B cell (primary cell): ENCODE data around the gene SIRPB2. TPM values are rescaled to one million over a fixed set of nuclear protein-coding genes. Genes with fewer than 3 reads are reported as not detected.

ENCODE experiments used
- ATAC-seq: fragments of 200-7000 bp; cut with Tn5 transposase; one replicate; pipeline ENCODE4 v1.10.0; 2021; ENCODE audit warnings: low read depth, mild to moderate bottlenecking, moderate number of reproducible peaks, moderate library complexity
- CTCF ChIA-PET: fragments of 350-600 bp; sonication (Branson Sonifier 250); formaldehyde crosslinking; loops from one replicate; lab custom pipeline; 2021; ENCODE audit warnings: antibody characterized with exemption, inconsistent platforms; lab: Charles Lee
- POLR2A ChIA-PET: fragments of 350-600 bp; sonication (Branson Sonifier 250); formaldehyde crosslinking; loops from one replicate; lab custom pipeline; 2021; ENCODE audit warnings: antibody characterized with exemption; lab: Charles Lee
- DNase-seq: peaks from one replicate; pipeline ENCODE4 v3.0.0; 2013
- H2AFZ ChIP-seq: 2 replicates; pipeline ENCODE4 v1.6.1; 2012; ENCODE audit warnings: mild to moderate bottlenecking, low read depth, low read length; ENCODE audit not compliant: insufficient read depth, poor library complexity, severe bottlenecking
- H3K27ac ChIP-seq, 2 donors: 1 replicate in 1 of 2; 2 replicates in 1 of 2; pipeline ENCODE4 v1.5.1; 2012 to 2013; ENCODE audit warnings: low read length in 2 of 2, mild to moderate bottlenecking in 2 of 2, moderate library complexity in 1 of 2
- H3K27me3 ChIP-seq, 4 experiments: fragments of 200-600 bp in 1 of 4; sonication (generic) in 1 of 4; replicated peaks in 1 of 4; 1 replicate in 2 of 4; 2 replicates in 2 of 4; pipeline versions ENCODE4 v1.6.1 to v1.7.0; 2013 to 2016; ENCODE audit warnings: low read length in 3 of 4, mild to moderate bottlenecking in 2 of 4, mixed read lengths in 1 of 4, moderate library complexity in 1 of 4; ENCODE audit not compliant: insufficient read depth in 4 of 4, control insufficient read depth in 3 of 4; ENCODE audit errors: control extremely low read depth in 1 of 4
- H3K36me3 ChIP-seq, 2 experiments: replicated peaks in 1 of 2; 1 replicate in 1 of 2; 2 replicates in 1 of 2; pipeline versions ENCODE4 v1.6.1 to v1.7.1; 2013; ENCODE audit warnings: low read length in 1 of 2; ENCODE audit not compliant: insufficient read depth in 2 of 2, control insufficient read depth in 1 of 2; ENCODE audit errors: control extremely low read depth in 1 of 2, extremely low read depth in 1 of 2
- H3K4me1 ChIP-seq, 2 donors: fragments of 200-600 bp in 1 of 2; sonication (generic) in 1 of 2; 1 replicate in 1 of 2; 2 replicates in 1 of 2; pipeline versions ENCODE4 v1.5.1 to v1.6.1; 2013 to 2017; ENCODE audit warnings: low read length in 2 of 2; ENCODE audit not compliant: control insufficient read depth in 2 of 2, insufficient read depth in 2 of 2
- H3K4me2 ChIP-seq: replicated peaks from 2 replicates; pipeline ENCODE3; 2012; ENCODE audit warnings: mild to moderate bottlenecking, low read depth, low read length; ENCODE audit not compliant: poor library complexity, severe bottlenecking
- H3K4me3 ChIP-seq, 5 experiments: fragments of 200-600 bp in 1 of 5; sonication (generic) in 1 of 5; 1 replicate in 3 of 5; 2 replicates in 2 of 5; pipeline versions ENCODE4 v1.5.1 to v1.7.0; 2011 to 2016; ENCODE audit warnings: low read length in 4 of 5, mild to moderate bottlenecking in 4 of 5, low read depth in 2 of 5, control low read depth in 1 of 5, moderate library complexity in 1 of 5; ENCODE audit not compliant: insufficient read depth in 1 of 5; ENCODE audit errors: control extremely low read depth in 1 of 5, extremely low read depth in 1 of 5
- H3K79me2 ChIP-seq: fragments of 200-600 bp; sonication (generic); one replicate; pipeline ENCODE4 v1.6.0; 2016; ENCODE audit warnings: low read length; ENCODE audit not compliant: control insufficient read depth, insufficient read depth
- H3K9ac ChIP-seq: fragments of 200-600 bp; sonication (generic); 2 replicates; pipeline ENCODE4 v1.6.1; 2017; ENCODE audit warnings: mild to moderate bottlenecking, low read length, moderate library complexity
- H3K9me3 ChIP-seq, 3 donors: one replicate each; pipeline versions ENCODE4 v1.6.1 to v1.7.1; 2013; ENCODE audit warnings: low read length in 2 of 3; ENCODE audit not compliant: control insufficient read depth in 2 of 3, insufficient read depth in 1 of 3; ENCODE audit errors: control extremely low read depth in 1 of 3
- H4K20me1 ChIP-seq: 2 replicates; pipeline ENCODE4 v1.6.0; 2012; ENCODE audit warnings: mild to moderate bottlenecking, low read length; ENCODE audit not compliant: insufficient read depth, control insufficient read depth, poor library complexity, severe bottlenecking
- H3K27ac Mint-ChIP-seq: one replicate; pipeline ENCODE4 v1.8.0; 2021; ENCODE audit warnings: mixed read lengths
- H3K27me3 Mint-ChIP-seq: one replicate; pipeline ENCODE4 v1.8.0; 2021; ENCODE audit warnings: mixed read lengths
- H3K4me1 Mint-ChIP-seq: one replicate; pipeline ENCODE4 v1.8.0; 2021; ENCODE audit warnings: mixed read lengths
- H3K4me3 Mint-ChIP-seq: one replicate; pipeline ENCODE4 v1.8.0; 2021; ENCODE audit warnings: mixed read lengths
- H3K9me3 Mint-ChIP-seq: one replicate; pipeline ENCODE4 v1.8.0; 2022; ENCODE audit warnings: mixed read lengths; ENCODE audit not compliant: insufficient read depth
- EZH2 ChIP-seq: IDR thresholded peaks from 2 replicates; pipeline ENCODE4 v1.6.1; 2012; ENCODE audit warnings: borderline replicate concordance, low read depth, mild to moderate bottlenecking, moderate library complexity, low read length; ENCODE audit not compliant: insufficient read depth, poor library complexity, severe bottlenecking
- WGBS: methylation state at CpG from one replicate; pipeline ENCODE4 v1.1.5; 2013; ENCODE audit warnings: missing lambda C conversion rate; ENCODE audit not compliant: insufficient coverage; 5-methylcytosine and 5-hydroxymethylcytosine counted together
- intact Hi-C: fragments of 100-400 bp; cut with micrococcal nuclease; formaldehyde crosslinking; loops from one replicate; pipeline ENCODE4 v1.10.0; 2022
- polyA plus RNA-seq: library from polyadenylated mRNA; depleted of rRNA; stranded (reverse); fragments of >200 nt; gene quantifications from 2 replicates; pipeline ENCODE4 v1.2.3, GENCODE V29; 2012
- total RNA-seq, 2 donors: library from RNA; stranded (reverse); fragments of 120-200 nt in 1 of 2; gene quantifications; 1 replicate in 1 of 2; 2 replicates in 1 of 2; pipeline versions ENCODE4 v1.2.3 to v1.2.4, GENCODE V29; 2013 to 2022
- TF ChIP-seq, protein P1 (sequence below): fragments of 200-600 bp; IDR thresholded peaks from one replicate; pipeline ENCODE4 v1.8.0; 2022; ENCODE audit warnings: antibody characterized with exemption, mild to moderate bottlenecking

The SIRPB2 gene
- total and polyA plus RNA-seq, 2 donors (not counting 1 experiment from before 2014, with no cell fraction given), result 0.51 TPM; not detected in 1

DNA sequence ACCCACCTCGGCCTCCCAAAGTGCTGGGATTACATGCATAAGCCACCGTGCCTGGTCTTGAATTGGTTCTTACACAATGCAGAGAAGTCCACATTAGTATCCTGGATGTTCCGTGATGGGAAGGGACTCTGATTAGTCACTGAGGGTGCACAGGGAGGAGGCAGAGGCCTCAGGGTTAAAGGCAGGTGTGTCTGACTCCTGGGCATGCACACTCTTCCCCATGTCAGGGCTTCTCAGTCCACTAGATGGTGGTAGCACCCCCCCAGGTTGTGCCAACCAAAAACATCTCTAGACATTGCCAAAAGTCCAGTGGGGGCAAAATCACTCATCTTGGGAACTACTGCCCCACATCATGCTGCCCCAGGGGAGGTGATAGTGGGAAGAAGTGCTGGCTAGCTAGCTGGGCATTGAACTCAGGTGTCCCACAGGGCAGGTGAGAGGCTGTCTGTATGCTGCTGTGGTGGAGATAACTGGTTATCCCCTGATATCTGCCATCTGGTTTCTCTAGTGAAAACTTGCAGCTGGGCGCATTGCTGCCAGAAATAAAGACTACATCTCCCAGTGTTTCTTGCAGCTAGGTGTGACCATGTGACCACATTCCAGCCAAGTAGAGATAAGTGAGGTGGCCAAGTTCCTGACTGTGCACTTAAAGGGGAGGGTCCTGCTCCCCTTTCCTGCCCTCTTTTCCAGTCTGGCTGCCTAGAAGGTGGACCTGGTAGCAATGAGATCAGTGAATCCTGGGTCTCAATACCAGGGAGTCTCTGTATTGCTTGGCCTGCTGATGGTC is 16.2 kb downstream of the SIRPB2 start:
- H3K36me3 ChIP-seq, result no peaks in the 10 kb centered on the region
- Mint-ChIP-seq H3K9me3 (no peaks in the 10 kb centered on the region), H3K4me1 (peaks cover 28% of the 10 kb centered on the region), H3K27ac (no peak overlapping the region), H3K4me3 (no peak overlapping the region), H3K27me3 (peaks cover 6% of the 10 kb centered on the region)
- DNase-seq, result no peak
- H2AFZ ChIP-seq, result no peak overlapping the region
- WGBS, result 100% methylated on average over 4 of the region's 4 CpGs
- ChIA-PET CTCF (interaction anchor here (0.6 to 2.3 kb wide), 2 partner anchors 28 to 29 kb away, joined by 3 to 15 read pairs; no protein-coding TSS in a partner anchor), POLR2A (no interaction called here)
- H3K9ac ChIP-seq, result no peak overlapping the region
- no peaks in the 10 kb centered on the region for H3K79me2 ChIP-seq
- H3K9me3 ChIP-seq, result no peaks in the 10 kb centered on the region
- no peaks in the 10 kb centered on the region for H4K20me1 ChIP-seq
- peaks cover 18 to 24% of the 10 kb centered on the region in 2 donors for H3K4me1 ChIP-seq
- TF ChIP-seq, protein P1, sequence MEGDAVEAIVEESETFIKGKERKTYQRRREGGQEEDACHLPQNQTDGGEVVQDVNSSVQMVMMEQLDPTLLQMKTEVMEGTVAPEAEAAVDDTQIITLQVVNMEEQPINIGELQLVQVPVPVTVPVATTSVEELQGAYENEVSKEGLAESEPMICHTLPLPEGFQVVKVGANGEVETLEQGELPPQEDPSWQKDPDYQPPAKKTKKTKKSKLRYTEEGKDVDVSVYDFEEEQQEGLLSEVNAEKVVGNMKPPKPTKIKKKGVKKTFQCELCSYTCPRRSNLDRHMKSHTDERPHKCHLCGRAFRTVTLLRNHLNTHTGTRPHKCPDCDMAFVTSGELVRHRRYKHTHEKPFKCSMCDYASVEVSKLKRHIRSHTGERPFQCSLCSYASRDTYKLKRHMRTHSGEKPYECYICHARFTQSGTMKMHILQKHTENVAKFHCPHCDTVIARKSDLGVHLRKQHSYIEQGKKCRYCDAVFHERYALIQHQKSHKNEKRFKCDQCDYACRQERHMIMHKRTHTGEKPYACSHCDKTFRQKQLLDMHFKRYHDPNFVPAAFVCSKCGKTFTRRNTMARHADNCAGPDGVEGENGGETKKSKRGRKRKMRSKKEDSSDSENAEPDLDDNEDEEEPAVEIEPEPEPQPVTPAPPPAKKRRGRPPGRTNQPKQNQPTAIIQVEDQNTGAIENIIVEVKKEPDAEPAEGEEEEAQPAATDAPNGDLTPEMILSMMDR, result no peak
- TF ChIP-seq EZH2, result no peak
- ATAC-seq, result no peak
- H3K4me3 ChIP-seq, result no peak overlapping the region
- H3K27ac ChIP-seq, result no peak overlapping the region
- intact Hi-C loops, result no loop called here
- H3K4me2 ChIP-seq, result no peak overlapping the region
- peaks cover 0 to 3% (median 0%) of the 10 kb centered on the region in 4 experiments for H3K27me3 ChIP-seq

- Mint-ChIP-seq H3K4me3 (no peak overlapping the region), H3K27ac (no peak overlapping the region), H3K4me1 (peaks cover 32% of the 10 kb centered on the region), H3K9me3 (no peaks in the 10 kb centered on the region), H3K27me3 (peaks cover 4% of the 10 kb centered on the region)
- Histone ChIP-seq H3K4me3 (no peak overlapping the region), H3K36me3 (no peaks in the 10 kb centered on the region), H3K27ac (no peak overlapping the region), H4K20me1 (no peaks in the 10 kb centered on the region), H3K79me2 (no peaks in the 10 kb centered on the region), H3K4me2 (no peak overlapping the region), H3K9ac (no peak overlapping the region), H3K4me1 (peaks cover 23 to 30% of the 10 kb centered on the region in 2 donors), H3K9me3 (no peaks in the 10 kb centered on the region), H3K27me3 (peaks cover 0 to 3% (median 0%) of the 10 kb centered on the region in 4 experiments), H2AFZ (no peak overlapping the region)
- no peak for DNase-seq
- intact Hi-C loops, result no loop called here
- TF ChIP-seq EZH2, result no peak
- TF ChIP-seq, protein P1, result no peak
- no peak for ATAC-seq
- ChIA-PET CTCF (interaction anchor here (2.3 kb wide), 1 partner anchor 29 kb away, joined by 15 read pairs; no protein-coding TSS in a partner anchor), POLR2A (no interaction called here)
- 94% methylated on average over 6 of the region's 8 CpGs for WGBS
Observed at GRCh38 chr20:1474325-1474724, 16.9 kb downstream of the SIRPB2 start.
